Muscle layer of colon (tissue), 2 donors: ENCODE results near the gene CDC42BPB.

Experiments used
- H3K27ac ChIP-seq: one replicate; pipeline ENCODE4 v1.7.0; 2013; ENCODE audit warnings: low read depth, mild to moderate bottlenecking, low read length, moderate library complexity
- H3K27me3 ChIP-seq, 2 donors: one replicate each; pipeline ENCODE4 v1.7.0; 2013; ENCODE audit warnings: low read length in 2 of 2, mild to moderate bottlenecking in 2 of 2; ENCODE audit not compliant: insufficient read depth in 2 of 2, control insufficient read depth in 1 of 2
- H3K36me3 ChIP-seq: one replicate; pipeline ENCODE4 v1.7.0; 2013; ENCODE audit warnings: mild to moderate bottlenecking, low read length; ENCODE audit not compliant: insufficient read depth
- H3K4me1 ChIP-seq: one replicate; pipeline ENCODE4 v1.7.0; 2013; ENCODE audit warnings: mild to moderate bottlenecking, low read length; ENCODE audit not compliant: insufficient read depth
- H3K4me3 ChIP-seq, 2 donors: one replicate each; pipeline ENCODE4 v1.7.0; 2013; ENCODE audit warnings: low read length in 2 of 2, low read depth in 1 of 2, mild to moderate bottlenecking in 1 of 2, moderate library complexity in 1 of 2
- H3K9ac ChIP-seq: one replicate; pipeline ENCODE4 v1.7.0; 2013; ENCODE audit warnings: low read length
- H3K9me3 ChIP-seq: one replicate; pipeline ENCODE4 v1.7.0; 2013; ENCODE audit warnings: mild to moderate bottlenecking, low read length
- donor health status: abdominal sarcoma.
- donor health status: Adenocarcinoma of cecum.

Gene CDC42BPB

GRCh38 chr14:103020271-103021170, 36.8 kb downstream of the CDC42BPB start:
- peaks cover 36% of the 10 kb centered on the region for H3K4me1 ChIP-seq
- no peak overlapping the region for H3K27ac ChIP-seq
- H3K27me3 ChIP-seq: no peaks in the 10 kb centered on the region
- H3K9me3 ChIP-seq: no peaks in the 10 kb centered on the region
- peaks cover 6% of the 10 kb centered on the region for H3K36me3 ChIP-seq
- no peak overlapping the region for H3K9ac ChIP-seq
- no peak overlapping the region for H3K4me3 ChIP-seq

DNA sequence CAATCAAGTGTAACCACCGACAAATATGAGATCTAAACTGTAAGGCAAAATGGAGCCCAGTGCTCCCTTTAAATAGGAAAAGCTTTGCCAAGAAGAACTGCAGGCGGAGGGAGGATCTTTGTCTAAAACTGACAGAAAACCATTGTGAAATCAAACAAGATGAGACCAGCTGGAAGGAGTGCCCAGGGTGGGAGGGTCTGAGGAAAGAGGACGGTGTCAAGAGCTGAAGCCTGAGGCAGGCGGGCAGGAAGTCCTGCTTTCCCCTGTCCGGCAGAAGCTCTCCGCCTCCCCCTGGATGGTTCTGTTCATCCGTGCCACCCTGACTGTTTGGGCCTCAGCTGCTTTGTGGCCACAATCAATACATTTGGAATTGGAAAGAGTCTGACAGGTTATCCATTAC, 37.5 kb downstream of the CDC42BPB start:
- H3K4me3 ChIP-seq: no peak overlapping the region
- peaks cover 6% of the 10 kb centered on the region for H3K36me3 ChIP-seq
- H3K9ac ChIP-seq: no peak overlapping the region
- no peak overlapping the region for H3K27ac ChIP-seq
- no peaks in the 10 kb centered on the region for H3K27me3 ChIP-seq
- no peaks in the 10 kb centered on the region for H3K9me3 ChIP-seq
- peaks cover 40% of the 10 kb centered on the region for H3K4me1 ChIP-seq

GRCh38 chr14:103019236-103019635, 38.1 kb downstream of the CDC42BPB start:
- H3K4me3 ChIP-seq: no peak overlapping the region
- H3K9me3 ChIP-seq: no peaks in the 10 kb centered on the region
- peaks cover 6% of the 10 kb centered on the region for H3K36me3 ChIP-seq
- H3K9ac ChIP-seq: no peak overlapping the region
- H3K27me3 ChIP-seq: no peaks in the 10 kb centered on the region
- no peak overlapping the region for H3K27ac ChIP-seq
- peaks cover 40% of the 10 kb centered on the region for H3K4me1 ChIP-seq

GRCh38 chr14:103016594-103016993, 40.8 kb downstream of the CDC42BPB start:
- Histone ChIP-seq H3K4me3 (no peak overlapping the region), H3K9me3 (no peaks in the 10 kb centered on the region), H3K27ac (no peak overlapping the region), H3K27me3 (no peaks in the 10 kb centered on the region), H3K4me1 (peaks cover 27% of the 10 kb centered on the region), H3K9ac (no peak overlapping the region), H3K36me3 (peaks cover 6% of the 10 kb centered on the region)

DNA sequence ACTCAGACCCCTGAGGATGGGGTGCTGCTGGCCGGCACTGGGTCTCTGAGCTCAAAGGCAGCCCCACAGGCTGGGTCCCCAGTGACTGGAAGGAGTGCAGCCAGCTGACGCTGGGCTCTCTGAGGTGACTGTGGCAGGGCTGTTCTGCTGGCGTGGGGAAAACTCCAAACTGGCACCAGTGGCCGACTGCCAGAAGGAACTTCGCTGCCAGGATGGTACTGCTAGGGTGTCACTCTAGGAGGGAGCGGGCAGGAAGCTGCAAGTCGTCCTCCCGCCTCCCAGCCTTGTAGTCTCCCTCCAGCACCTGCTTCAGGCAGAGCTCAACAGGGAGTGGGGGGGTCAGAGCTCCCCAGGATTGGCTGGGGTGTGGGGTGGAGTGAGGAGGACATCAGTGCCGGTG, 41.3 kb downstream of the CDC42BPB start:
- Histone ChIP-seq H3K9ac (no peak overlapping the region), H3K36me3 (peaks cover 6% of the 10 kb centered on the region), H3K9me3 (no peaks in the 10 kb centered on the region), H3K4me3 (no peak overlapping the region), H3K27ac (no peak overlapping the region), H3K4me1 (peaks cover 27% of the 10 kb centered on the region), H3K27me3 (no peaks in the 10 kb centered on the region)

- no peak overlapping the region for H3K4me3 ChIP-seq
- H3K4me1 ChIP-seq: peaks cover 26% of the 10 kb centered on the region
- H3K36me3 ChIP-seq: peaks cover 6% of the 10 kb centered on the region
- H3K9me3 ChIP-seq: no peaks in the 10 kb centered on the region
- no peaks in the 10 kb centered on the region for H3K27me3 ChIP-seq
- no peak overlapping the region for H3K9ac ChIP-seq
- no peak overlapping the region for H3K27ac ChIP-seq
Measured at GRCh38 chr14:103015426-103015825, 41.9 kb downstream of the CDC42BPB start.

DNA sequence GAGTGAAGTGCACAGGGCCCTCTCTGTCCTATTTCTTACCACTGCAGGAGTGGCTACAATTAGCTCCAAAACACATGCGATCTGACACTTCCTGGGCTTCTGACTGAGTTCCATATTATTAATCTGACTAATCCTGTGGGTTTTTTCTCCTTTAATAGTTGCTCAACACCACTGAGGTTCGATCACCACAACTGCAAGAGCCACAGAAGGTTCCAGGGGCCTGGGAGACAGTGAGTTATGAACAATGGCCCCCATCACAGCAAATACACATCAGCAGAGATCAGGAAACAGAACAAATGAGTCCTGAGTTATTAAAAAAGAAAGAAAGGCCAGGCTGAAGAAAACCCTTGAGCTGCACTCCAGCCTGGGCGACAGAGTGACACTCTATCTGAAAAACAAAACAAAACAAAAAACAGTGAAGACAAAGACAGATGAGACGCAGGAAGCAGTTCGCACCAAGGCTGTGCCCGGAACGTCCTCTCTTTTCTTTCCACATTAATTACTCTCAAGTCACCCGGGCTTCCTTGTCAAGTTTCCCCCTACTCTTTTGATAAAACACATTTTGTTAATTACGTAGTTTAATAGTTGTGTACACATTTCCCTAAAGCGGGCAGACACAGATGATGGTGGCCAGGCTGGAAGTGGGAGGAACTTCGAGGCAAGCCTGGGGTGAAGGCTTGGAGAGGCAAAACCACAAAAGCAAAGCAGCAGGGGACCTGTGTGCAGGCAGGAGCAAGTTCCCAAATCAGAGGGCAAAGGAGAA, 42.7 kb downstream of the CDC42BPB start:
- Histone ChIP-seq H3K36me3 (peaks cover 10% of the 10 kb centered on the region), H3K27ac (no peak overlapping the region), H3K4me3 (no peak overlapping the region), H3K9me3 (no peaks in the 10 kb centered on the region), H3K4me1 (peaks cover 19% of the 10 kb centered on the region), H3K9ac (no peak overlapping the region), H3K27me3 (no peaks in the 10 kb centered on the region)

DNA sequence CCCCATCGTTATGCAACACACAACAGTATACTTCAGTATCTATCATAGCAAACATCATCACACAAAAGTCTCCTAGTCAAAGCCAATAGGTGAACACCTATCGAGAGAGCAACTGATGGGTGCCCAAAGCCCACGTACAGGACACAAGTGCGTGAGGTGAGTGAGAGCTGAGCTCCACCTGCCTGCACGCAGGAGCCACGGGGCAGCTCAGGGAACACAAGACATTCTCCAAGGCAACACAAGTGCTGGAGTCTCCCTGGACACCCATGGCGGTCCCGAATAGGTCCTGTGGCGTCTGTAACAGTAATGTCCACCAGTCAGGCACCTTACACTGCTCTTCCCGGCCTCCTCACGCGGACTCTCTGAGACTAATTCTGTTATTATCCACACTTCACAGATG, 44.3 kb downstream of the CDC42BPB start:
- Histone ChIP-seq H3K9ac (no peak overlapping the region), H3K9me3 (no peaks in the 10 kb centered on the region), H3K27ac (no peak overlapping the region), H3K27me3 (no peaks in the 10 kb centered on the region), H3K4me1 (peaks cover 14% of the 10 kb centered on the region), H3K36me3 (peaks cover 10% of the 10 kb centered on the region), H3K4me3 (no peak overlapping the region)

- peaks cover 21% of the 10 kb centered on the region for H3K36me3 ChIP-seq
- H3K9me3 ChIP-seq: no peaks in the 10 kb centered on the region
- no peak overlapping the region for H3K27ac ChIP-seq
- no peak overlapping the region for H3K9ac ChIP-seq
- no peak overlapping the region for H3K4me3 ChIP-seq
- H3K27me3 ChIP-seq: no peaks in the 10 kb centered on the region
- no peaks in the 10 kb centered on the region for H3K4me1 ChIP-seq
Measured at GRCh38 chr14:103009559-103009958, 47.8 kb downstream of the CDC42BPB start.

GRCh38 chr14:103008768-103009357, 48.5 kb downstream of the CDC42BPB start:
- Histone ChIP-seq H3K27me3 (no peaks in the 10 kb centered on the region), H3K9me3 (no peaks in the 10 kb centered on the region), H3K4me3 (no peak overlapping the region), H3K4me1 (no peaks in the 10 kb centered on the region), H3K9ac (no peak overlapping the region), H3K27ac (no peak overlapping the region), H3K36me3 (peaks cover 21% of the 10 kb centered on the region)

DNA sequence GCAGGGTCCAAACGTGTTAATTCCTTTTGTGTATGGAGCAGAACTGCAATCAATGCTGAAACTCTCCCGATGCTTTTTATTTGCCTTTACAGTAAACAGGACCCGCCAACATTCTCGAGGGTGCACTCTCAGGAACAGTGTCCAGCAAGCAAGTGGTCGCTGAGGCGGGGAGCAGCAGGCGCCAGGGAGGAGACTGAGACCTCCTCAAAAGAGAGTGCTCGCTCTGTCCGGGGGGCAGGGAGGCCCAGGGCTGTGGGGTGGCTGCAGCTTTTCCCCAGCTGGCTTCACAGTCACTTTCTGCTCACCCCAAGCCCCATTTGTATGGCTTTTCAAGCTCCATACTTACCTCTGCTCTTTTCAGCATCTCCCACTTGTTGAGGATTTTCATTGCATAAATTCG, 49.2 kb downstream of the CDC42BPB start:
- Histone ChIP-seq H3K27me3 (no peaks in the 10 kb centered on the region), H3K27ac (no peak overlapping the region), H3K9ac (no peak overlapping the region), H3K36me3 (peaks cover 24% of the 10 kb centered on the region), H3K9me3 (no peaks in the 10 kb centered on the region), H3K4me3 (no peak overlapping the region), H3K4me1 (no peaks in the 10 kb centered on the region)
